Inferior parietal cortex (tissue), 1 donor: Measurements from ENCODE around the gene ZNF407.

ENCODE experiments used
- DNase-seq: peaks from one replicate; pipeline ENCODE4 v3.0.0-alpha.2; 2016; ENCODE audit errors: extremely low spot score

The ZNF407 gene

DNA sequence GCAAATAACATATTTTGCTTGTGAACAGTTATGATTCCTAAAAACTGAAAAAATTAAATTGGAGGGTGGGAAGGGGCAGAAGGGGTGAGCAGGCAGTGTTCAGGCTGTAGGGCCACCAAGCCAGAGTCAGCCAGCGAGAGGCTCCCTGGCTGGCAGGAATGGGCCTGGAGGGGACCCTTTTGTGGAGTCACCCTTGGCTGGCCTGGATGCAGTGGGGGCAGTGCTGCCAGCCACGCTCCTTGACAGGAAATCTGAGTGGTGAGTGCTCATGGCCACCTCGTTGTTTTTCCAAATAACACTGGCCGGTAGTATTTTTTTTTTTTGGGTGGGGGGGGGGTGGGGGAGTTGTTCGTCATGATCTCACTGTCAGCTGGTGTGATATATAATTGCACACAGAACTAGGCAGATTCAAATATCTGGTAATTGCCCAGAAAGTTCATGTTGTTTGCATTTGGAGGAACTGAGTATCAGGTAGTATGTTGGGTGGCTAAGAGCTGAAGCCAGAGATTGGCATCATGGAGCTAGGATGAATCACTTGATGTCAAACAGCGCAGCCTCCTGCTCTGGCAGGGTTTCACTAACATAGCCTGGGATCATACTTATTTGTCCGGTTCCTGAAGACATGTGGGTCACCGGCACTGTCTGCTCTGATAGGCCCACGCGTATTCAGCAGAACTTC lies 451.2 kb downstream of the ZNF407 start:
- DNase-seq, result no peak

DNA sequence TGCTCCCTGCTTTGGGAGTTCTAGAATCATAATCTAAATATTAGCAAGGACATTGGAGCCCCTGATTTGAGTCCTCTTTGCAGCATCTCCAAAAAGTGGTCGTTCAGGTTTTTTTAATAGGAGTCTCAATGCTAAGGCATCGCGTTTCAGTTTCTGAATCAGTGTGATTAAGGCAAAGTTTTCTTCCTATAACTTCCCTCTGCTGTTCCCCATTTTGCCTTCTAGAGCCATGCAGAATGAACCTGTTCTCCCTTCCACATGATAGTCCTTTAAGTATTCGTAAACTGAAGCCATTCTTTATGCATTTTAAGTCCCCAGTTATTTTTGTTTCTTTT lies 451.8 kb downstream of the ZNF407 start:
- no peak for DNase-seq

DNA sequence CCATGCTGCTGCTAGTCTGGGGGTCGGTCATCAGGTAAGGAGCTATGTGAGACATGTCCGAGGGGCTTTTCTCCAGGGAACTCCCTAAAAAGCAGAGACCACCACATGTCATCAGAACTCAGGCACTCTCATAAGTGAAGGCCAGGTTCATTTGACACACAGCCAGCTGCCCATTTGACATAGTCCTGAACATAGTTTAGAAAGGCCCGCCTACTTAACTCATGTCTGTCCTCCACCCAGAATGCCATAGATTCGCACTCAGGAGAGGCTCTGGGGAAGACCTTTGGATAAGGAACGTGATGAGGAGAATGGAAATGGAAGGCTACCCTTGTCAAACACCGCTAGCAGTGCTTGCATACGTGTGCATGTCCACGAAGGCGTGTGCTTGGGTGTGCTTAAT lies 454.1 kb downstream of the ZNF407 start:
- no peak for DNase-seq

DNA sequence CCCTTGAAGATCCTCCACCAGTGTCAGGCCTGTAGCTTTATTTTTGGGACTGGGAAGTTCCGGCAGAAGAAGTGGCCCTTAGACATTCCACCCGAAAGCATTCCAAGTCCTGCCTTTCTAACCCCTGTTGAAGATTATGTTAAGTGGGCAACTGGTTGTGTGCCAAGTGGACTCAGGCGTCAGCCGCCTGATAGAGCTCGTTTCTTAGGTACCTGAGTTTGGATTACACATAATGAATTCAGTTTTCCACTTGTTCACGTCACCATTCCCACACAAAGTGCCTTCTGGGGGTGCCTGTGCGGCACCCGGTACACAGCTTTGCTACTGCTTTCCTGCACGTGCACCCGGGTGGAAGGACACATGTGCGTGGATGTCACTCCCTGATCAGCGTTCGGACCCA lies 454.8 kb downstream of the ZNF407 start:
- DNase-seq, result no peak

DNA sequence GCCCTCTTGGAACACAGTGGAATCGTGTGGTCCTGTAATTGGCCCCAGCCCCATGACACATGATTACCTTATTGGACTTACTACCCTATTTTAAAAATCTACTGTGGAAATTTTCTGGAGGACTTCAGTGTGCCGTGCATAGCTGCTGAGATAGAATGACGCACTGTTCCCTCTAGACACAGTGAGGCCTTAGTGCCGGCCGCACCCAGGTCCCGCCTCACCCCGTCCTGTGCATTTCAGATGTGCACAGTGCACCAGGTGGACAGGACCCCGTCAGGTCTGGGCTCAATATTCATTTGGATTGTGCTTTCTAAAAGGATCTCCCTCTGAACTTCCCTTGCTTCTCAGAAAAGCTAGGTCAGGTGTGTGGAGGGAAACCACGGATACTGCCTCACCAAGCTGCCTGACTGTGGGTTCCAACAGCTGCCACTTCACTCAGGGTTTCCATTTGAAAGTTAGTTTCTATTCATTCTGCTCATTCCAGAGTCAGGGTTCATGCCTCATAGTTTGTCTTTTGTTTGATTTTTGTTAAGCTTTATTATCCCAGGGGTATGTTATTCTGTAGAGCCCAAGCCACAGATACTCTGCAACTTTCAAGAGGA lies 455.5 kb downstream of the ZNF407 start:
- no peak for DNase-seq

DNA sequence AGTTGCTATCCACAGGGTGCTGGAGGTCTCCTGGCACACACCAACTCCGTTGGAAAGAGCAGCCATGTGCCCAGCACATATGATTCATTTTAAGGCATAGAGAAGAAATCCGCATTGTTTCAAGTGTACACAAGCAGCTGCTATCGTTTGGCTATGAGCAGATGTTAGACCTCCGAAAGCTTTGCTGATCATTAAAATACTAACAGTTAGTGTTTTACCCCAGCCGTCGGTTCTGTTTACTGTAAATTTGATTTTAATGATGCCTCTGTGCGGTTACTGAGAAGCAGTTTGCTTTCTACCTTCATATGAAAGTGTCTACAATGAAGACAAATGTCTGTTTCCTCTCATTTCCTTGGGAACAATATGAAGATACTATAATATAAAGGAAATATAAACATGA lies 456.4 kb downstream of the ZNF407 start:
- DNase-seq, result no peak

DNA sequence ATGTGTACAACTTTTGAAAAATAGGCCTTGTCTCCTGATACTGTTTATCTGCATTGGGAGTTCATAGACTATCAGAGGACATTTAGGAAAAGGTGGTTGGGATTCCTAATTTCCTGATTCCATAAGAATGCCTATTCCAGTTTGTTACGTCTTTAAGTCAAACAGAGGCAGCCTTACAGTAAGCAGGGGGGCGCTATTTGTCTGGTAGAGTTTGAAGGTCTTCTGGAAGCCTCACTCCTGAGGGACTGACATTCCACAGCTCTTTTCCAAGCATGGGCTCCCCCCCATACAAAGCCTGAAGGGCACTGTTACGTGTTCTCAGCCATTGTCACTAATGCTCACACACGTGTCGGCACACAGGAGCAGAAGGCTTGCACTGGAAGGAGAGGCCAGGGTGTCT lies 456.9 kb downstream of the ZNF407 start:
- DNase-seq, result no peak

- DNase-seq, result no peak
These were observed 459.7 kb downstream of the ZNF407 start for GRCh38 chr18:75057169-75057960.

DNA sequence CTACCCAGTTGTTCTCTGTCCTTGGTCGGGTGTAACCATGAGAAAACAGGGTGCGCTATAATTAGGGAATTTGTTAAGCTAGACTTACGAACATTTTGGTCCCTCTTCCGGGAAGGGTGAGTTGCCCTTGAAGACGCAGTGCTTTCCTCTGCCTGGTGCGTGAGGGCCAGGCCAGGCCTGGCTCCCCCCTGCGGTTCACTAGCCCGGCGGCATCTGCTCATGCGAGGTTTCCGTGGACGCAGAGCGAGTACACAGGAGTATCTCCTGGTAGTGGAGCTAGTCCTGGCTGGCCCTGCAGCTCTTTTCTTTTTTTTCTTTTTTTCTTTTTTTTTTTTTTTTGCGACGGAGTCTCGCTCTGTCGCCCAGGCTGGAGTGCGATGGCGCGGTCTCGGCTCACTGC lies 462.5 kb downstream of the ZNF407 start:
- no peak for DNase-seq

- no peak for DNase-seq
These were observed 464.7 kb downstream of the ZNF407 start for GRCh38 chr18:75062297-75062886.

- no peak for DNase-seq
These were observed 465.5 kb downstream of the ZNF407 start for GRCh38 chr18:75063196-75063595.

- DNase-seq, result no peak
These were observed 466.2 kb downstream of the ZNF407 start for GRCh38 chr18:75063615-75064512.

DNA sequence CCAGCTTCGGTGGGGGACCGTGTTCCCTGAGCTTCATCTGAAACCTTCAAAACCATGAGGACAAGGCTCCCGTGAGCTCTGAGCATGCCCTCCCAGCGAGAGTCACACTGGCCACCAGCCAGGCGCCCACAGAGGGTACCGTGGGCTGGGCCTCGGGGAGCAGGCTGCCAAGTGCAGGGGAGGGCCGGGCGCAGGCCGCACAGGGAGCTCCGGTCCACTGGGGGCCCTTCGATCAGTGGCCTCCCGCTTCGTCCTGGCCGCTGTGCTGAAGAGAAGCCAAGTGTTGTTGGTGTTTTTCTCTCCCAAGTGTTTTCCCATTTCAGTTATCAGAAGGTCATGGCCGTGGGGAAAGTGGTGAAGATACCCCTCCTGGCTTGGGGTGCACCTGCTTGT lies 466.8 kb downstream of the ZNF407 start:
- DNase-seq, result no peak

GRCh38 chr18:75065251-75066000 lies 467.8 kb downstream of the ZNF407 start:
- DNase-seq, result no peak

- no peak for DNase-seq
These were observed 468.6 kb downstream of the ZNF407 start for GRCh38 chr18:75066021-75066880.

GRCh38 chr18:75066936-75067335 lies 469.3 kb downstream of the ZNF407 start:
- no peak for DNase-seq

GRCh38 chr18:75067996-75068645 lies 470.5 kb downstream of the ZNF407 start:
- DNase-seq, result no peak

DNA sequence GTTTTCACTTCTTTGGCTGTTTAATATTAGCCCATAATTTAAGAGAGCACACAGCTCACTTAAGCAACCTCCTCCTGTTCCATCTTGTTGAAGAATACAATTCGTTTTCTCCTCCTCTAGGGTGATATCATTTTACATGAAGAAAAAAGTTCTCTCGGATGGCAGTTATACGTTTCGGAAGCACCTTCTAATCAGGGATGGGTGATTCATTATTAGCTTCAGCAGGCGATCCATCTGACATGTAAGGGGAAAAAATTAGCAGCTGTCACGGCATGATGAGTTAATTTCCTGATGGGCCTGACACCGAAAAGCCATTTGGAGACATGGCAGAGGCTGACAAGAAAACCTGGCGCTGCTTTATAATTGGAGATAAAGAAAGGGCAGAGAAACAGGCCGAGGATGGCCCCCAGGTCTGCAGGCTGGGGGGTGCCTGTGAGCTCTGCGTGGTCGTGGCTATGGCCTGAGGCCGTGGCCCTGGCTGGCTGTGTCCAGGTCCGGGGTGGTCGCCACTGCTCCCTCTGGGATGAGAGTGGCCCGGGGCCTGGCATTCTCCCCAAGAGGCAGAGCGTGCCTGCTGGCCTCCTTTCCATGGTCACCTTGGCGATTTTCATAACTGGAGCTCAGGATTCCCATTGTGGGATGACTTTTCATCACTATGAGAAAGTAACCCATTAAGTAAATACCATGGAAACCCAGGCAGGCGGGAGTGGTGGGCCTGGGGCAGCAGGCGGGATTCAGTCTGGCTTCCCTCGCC lies 471.2 kb downstream of the ZNF407 start:
- no peak for DNase-seq

- DNase-seq, result no peak
These were observed 472.6 kb downstream of the ZNF407 start for GRCh38 chr18:75070235-75070624.
